GM18873 (cell line): ENCODE data around the gene TEX44.
"Not testable (repeated sequence)": the region's sequence is repeated elsewhere in the genome, so short reads cannot be mapped to it uniquely, and the experiment has no call there.

Source experiments
- ATAC-seq: cut with Tn5 transposase; IDR thresholded peaks from one replicate; pipeline ENCODE4 v1.9.1; 2021; ENCODE audit warnings: mild to moderate bottlenecking, moderate library complexity, moderate number of reproducible peaks; ENCODE audit not compliant: unreplicated experiment, low FRiP score

TEX44 gene

DNA sequence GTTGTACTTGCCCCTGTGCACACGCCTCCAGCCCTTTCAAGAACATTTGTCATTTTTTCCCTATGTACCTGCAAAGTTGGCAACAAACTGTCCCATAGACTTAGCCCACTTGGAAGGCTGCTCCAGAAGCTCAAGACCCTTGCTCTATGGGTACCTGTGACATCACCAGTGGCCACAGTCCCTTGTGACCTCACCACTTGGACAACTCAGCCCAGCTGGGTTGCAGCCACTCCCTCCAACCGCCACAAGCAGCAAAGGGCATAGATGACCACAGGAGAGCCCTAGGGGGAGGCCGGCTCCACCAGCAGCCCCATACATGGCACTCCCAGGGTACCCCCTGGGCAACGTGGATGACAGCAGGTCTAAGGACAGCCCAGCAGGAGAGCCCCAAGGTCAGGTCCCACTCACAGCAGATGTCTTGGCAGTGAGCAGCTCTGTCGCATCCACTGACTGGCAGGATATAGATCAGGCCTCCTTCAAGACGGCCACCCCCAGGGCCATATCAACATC lies at the start of gene TEX44:
Gene TEX44, plus strand, starts transcription at position 229 of the 510 bp plus-strand sequence. Its CDS starts 88 bp downstream, at position 317.
- ATAC-seq: no peak

GRCh38 chr2:231545105-231545902 lies 47.4 kb upstream of the TEX44 start:
- ATAC-seq: peak; percentile 98

DNA sequence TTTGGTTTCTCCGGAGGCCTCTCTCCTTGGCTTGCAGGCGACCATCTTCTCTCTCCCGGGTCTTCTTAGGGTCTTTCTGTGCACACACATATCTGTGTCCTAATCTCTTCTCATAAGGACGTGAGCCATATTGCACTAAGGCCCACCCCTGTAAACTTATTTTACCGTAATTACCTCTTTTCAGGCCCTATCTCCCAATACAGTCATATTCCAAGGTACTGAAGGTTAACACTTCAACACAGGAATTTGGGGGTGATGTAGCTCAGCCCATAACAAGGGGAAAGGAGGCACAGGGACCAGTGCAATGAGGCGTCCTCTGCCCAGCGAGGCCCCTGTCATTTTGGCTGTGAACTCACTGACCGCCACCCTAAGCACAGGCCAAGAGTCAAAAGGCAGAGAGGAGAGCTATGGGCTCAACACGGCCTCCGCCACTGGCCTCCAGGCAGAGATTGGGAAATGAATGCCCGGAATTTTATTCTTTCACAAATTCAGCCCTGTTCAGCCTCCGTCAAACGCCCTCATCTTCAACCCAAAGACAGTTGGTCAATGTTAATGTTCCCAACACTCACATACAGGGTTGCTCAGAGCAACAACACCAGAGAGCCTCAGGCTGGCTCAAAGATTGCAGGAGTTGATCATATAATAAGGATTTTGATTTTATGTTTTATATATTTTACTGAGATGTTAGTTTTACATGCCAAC lies 46.5 kb upstream of the TEX44 start:
- ATAC-seq: no peak

DNA sequence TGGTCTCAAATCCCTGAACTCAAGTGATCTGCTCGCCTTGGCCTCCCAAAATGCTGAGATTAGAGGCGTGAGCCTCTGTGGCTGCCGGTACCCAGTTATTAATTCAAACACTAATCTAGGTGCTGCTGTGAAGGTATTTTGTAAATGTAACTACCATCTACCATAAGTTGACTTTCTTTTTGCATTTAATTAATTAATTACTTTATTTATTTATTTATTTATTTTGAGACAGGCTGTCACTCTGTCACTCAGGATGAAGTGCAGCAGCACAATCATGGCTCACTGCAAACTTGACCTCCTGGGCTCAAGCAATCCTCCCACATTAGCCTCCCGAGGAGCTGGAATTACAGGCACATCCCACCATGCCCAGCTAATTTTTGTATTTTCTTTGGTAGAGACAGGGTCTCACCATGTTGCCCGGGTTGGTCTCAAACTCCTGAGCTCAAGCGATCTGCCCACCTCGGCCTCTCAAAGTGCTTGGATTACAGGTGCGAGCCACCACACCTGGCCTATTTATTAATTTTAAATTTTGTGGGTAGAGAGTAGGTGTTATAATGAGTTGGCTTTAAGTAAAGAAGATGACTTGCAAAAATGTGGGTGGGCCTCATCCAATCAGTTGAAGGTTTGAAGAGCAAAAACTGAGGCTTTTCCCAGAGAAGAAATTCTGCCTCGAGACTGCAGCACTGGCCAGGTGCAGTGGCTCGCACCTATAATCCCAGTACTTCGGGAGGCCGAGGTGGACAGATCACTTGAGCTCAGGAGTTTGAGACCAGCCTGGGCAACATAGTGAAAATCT lies 45.2 kb upstream of the TEX44 start:
- no peak for ATAC-seq

GRCh38 chr2:231548752-231549151 lies 43.9 kb upstream of the TEX44 start:
- ATAC-seq: no peak

- no peak for ATAC-seq
Measured at GRCh38 chr2:231549446-231550239, 43.0 kb upstream of the TEX44 start.

DNA sequence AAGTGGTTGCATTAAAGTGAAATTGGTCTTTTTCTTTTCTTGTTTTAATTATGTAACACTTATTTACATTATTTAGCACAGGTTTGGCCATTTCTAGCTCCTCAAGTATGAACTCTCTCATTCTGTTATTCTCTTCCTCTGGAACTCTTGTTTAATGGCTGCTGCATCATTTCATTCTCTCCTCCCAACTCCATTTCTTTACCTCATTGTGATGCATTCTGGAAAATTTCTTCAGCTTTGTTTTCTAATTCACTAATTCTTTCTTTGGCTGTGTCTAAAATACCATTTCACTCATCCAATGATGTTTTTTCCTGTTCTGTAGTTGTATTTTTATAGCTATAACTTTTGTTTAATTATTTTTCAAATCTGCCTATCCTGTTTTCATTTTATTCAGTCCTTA lies 39.9 kb upstream of the TEX44 start:
- no peak for ATAC-seq

GRCh38 chr2:231554327-231554726 lies 38.3 kb upstream of the TEX44 start:
- no peak for ATAC-seq

- ATAC-seq: no peak
Measured at GRCh38 chr2:231554748-231555545, 37.7 kb upstream of the TEX44 start.

DNA sequence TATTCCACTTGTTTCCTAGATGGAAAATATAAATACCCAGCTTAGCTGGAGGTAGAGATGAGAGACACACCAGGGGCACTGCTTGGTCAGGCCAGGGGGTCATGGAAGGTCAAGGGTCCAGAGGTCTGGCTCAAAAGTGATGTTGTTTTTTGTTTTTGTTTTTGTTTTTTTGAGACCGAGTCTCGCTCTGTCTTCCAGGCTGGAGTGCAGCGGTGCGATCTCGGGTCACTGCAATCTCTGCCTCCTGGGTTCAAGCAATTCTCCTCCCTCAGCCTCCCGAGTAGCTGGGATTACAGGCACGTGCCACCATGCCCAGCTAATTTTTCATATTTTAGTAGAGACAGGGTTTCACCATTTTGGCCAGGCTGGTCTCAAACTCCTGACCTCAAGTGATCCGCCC lies 36.2 kb upstream of the TEX44 start:
- not testable (repeated sequence) for ATAC-seq

GRCh38 chr2:231556981-231557380 lies 35.7 kb upstream of the TEX44 start:
- ATAC-seq: no peak

GRCh38 chr2:231557571-231558217 lies 35.0 kb upstream of the TEX44 start:
- ATAC-seq: no peak

DNA sequence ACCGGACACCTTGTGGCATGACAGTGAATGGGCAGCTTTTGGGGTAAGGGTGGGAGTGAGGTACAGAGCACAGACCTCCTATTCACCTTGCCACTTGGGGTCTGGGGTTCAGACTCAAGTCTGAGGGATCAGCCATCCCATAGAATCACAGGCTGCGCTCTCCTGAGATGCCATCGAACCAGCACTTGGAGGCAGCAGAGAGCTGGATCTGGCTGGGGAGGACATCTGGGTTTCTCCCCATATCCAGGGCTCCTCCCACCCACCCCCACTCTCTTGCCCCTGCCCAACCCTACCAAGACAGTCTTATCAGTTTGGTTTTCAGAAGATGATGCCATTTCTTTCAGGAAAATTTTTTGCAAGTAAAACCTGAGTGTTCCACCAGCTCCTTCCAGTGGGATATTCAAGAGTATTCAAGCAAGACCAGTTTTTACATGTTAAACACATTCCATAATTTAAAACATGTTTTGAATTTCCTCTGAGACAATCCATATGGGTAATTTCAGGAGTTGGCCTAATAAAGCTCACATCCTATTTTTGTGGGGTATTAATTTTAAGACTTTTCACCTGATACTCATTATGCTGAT lies 29.2 kb upstream of the TEX44 start:
- no peak for ATAC-seq

GRCh38 chr2:231565887-231566594 lies 26.6 kb upstream of the TEX44 start:
- ATAC-seq: no peak

- no peak for ATAC-seq
Measured at GRCh38 chr2:231567159-231567558, 25.5 kb upstream of the TEX44 start.

DNA sequence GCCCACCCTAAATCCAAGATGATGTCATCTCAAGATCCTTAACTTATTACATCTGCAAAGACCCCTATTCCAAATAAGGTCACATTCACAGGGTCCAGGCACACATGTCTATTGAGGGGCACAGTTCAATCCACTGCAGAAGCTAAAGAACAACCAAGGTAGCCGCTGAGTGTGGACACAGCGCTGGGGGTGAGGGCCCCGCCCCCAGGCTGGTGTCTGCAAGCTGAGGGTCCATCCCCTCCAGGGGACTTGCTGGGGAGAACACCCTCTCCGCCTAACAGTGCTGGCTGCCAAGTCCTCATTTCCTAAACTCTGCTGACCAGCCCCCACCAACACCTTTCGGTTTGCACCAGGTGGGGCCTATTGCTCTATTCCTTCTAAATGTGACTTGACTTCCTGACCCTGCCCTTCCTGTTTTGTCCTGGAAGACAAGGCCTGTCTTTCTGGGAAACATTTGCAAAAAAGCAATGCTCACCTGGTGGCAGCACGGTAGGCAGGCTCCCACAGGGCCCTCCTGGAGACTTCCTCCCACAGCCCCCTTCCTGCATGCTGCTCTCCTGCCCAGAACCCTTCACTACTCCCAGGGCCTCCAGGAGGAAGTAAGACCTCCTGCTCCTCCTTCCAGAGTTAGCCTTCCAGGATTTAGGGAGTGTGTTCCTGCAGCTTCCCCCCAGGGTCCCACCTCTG lies 24.4 kb upstream of the TEX44 start:
- ATAC-seq: no peak

DNA sequence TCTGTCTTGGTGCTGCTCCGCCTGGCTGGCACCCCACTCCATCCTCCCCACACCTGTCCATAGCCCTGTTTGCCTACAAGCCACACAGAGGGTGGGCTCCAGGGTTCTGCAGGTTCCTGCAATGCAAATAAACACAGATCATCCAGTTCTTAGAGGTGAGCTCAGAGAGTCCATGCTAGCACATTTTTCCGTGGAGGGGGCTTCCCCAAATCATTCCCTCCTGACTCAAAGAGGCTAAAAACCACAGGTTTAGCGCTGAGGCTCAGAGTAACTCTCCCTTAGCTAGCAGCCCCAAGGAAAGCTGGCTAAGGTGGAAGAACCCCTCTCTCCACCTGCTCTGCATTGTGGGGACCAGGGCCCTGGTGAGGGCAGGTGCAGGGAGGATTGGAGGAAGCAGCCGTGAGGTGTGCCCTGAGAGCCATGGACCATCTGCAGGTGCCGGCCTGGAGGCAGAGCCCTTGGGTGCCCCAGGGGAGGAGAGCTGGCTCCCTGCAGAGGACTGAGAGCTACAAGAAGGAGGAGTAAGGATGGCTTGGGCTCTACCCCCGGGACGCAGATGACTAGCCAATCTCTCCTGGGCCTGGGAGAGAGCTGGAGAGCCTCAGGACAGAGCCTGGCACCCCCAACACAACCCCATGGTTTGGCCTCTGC lies 23.8 kb upstream of the TEX44 start:
- no peak for ATAC-seq
